AG09309 (cell line): ENCODE measurements around the gene KDM4C.

Experiments used
- DNase-seq: peaks from one replicate; pipeline ENCODE4 v3.0.0-alpha.2; 2010; ENCODE audit warnings: low read depth
- H3K4me3 ChIP-seq: 2 replicates; pipeline ENCODE4 v1.5.1; 2011; ENCODE audit warnings: mild to moderate bottlenecking, low read depth, low read length, moderate library complexity; ENCODE audit not compliant: control insufficient read depth
- TF ChIP-seq, protein P1 (sequence below): IDR thresholded peaks from 2 replicates; pipeline ENCODE4 v1.5.1; 2011; ENCODE audit warnings: mild to moderate bottlenecking, low read depth, low read length, inconsistent platforms; ENCODE audit not compliant: insufficient read depth, control insufficient read depth; ENCODE audit errors: missing control alignments

Gene KDM4C

GRCh38 chr9:7146582-7146981, 388.8 kb downstream of the KDM4C start:
- TF ChIP-seq, protein P1, sequence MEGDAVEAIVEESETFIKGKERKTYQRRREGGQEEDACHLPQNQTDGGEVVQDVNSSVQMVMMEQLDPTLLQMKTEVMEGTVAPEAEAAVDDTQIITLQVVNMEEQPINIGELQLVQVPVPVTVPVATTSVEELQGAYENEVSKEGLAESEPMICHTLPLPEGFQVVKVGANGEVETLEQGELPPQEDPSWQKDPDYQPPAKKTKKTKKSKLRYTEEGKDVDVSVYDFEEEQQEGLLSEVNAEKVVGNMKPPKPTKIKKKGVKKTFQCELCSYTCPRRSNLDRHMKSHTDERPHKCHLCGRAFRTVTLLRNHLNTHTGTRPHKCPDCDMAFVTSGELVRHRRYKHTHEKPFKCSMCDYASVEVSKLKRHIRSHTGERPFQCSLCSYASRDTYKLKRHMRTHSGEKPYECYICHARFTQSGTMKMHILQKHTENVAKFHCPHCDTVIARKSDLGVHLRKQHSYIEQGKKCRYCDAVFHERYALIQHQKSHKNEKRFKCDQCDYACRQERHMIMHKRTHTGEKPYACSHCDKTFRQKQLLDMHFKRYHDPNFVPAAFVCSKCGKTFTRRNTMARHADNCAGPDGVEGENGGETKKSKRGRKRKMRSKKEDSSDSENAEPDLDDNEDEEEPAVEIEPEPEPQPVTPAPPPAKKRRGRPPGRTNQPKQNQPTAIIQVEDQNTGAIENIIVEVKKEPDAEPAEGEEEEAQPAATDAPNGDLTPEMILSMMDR = no peak
- no peak for DNase-seq
- H3K4me3 ChIP-seq = no peak overlapping the region

DNA sequence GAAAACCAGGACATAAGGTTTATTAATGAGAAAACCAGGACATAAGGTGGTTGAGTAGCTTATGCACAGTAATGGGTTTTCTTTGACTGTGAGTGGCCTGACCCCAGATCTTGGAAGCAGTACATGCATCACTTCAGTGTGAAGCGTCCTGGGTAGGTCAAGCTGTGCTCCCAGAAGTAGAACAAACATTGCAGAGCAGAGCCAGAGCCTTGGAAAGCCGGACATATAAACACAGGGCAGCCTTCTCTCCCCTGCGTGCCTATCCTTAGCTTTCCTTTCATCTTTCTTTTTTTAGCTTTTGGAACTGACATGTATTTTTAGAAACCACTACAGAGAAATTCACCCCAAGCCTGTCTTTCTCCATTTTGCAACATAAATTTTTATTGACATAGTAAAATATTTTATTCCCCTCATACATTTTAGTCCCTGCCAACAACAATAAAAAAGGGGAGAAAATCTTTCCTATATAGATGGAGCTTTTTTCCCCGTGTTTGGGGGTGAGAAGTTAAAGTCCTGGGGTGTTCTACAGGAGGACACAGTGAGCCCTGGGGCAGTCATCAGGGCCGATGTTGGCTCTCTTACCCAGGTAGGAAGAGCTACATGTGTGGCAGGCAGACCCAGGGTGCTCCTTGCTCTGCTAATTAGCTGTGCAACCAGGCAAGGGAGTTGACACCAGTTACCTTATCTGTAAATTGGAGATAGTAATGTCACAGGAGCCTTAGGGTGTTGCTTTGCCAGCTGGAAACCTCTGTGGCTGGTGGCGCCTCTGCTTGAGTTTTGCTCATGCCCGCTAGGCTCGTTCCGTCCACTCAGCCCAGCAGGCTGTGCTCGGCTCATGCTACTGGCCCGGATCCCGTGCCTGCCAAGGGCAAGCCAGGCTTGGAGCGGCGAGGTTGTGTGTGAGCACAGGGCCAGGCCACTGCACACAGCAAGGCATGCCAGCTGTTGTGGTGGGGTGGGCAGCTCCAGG, 389.6 kb downstream of the KDM4C start:
- DNase-seq = no peak
- H3K4me3 ChIP-seq = no peak overlapping the region
- TF ChIP-seq, protein P1 = no peak

- TF ChIP-seq, protein P1 = no peak
- H3K4me3 ChIP-seq = no peak overlapping the region
- no peak for DNase-seq
Measured at GRCh38 chr9:7148243-7148765, 390.5 kb downstream of the KDM4C start.

GRCh38 chr9:7149258-7149657, 391.5 kb downstream of the KDM4C start:
- H3K4me3 ChIP-seq = no peak overlapping the region
- no peak for DNase-seq
- TF ChIP-seq, protein P1 = no peak

GRCh38 chr9:7150153-7150890, 392.5 kb downstream of the KDM4C start:
- DNase-seq = no peak
- H3K4me3 ChIP-seq = no peak overlapping the region
- TF ChIP-seq, protein P1 = no peak

DNA sequence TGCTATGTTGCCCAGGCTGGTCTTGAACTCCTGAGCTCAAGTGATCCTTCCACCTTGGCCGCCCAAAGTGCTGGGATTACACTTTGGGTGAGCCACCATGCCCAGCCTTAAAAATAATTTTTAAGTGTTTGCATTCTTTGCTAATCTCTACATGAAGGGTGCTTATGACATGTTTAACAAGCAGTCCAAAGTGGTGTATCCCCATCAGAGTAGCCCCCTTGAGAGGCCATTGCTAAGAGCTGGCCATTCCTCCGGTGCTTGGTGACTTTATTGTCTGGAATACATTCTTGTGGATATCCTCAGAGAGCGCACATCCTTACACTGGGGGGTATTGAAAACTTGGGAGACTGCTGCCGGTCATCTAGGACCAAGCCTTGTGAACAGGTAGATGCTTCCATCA, 395.4 kb downstream of the KDM4C start:
- TF ChIP-seq, protein P1 = no peak
- no peak for DNase-seq
- no peak overlapping the region for H3K4me3 ChIP-seq
